Stimulated activated CD4-positive, alpha-beta T cell treated with anti-CD3 and anti-CD28 coated beads, Interleukin-15, amount 100 ng/mL, for 24 hours (primary cell): ENCODE measurements around the gene KLHL30.

ENCODE experiments used
- DNase-seq: peaks from one replicate; pipeline ENCODE4 v3.0.0-alpha.2; 2020

Gene KLHL30

GRCh38 chr2:238138331-238139195 lies at the start of gene KLHL30:
KLHL30 (plus strand) TSS chr2:238138668; CDS start chr2:238140755, 2,087 bp downstream.
- no peak for DNase-seq

GRCh38 chr2:238090887-238091286 lies 47.6 kb upstream of the KLHL30 start:
- no peak for DNase-seq

GRCh38 chr2:238091436-238092060 lies 46.9 kb upstream of the KLHL30 start:
- no peak for DNase-seq

GRCh38 chr2:238092486-238093035 lies 45.9 kb upstream of the KLHL30 start:
- DNase-seq: no peak

GRCh38 chr2:238093181-238094140 lies 45.0 kb upstream of the KLHL30 start:
- no peak for DNase-seq

GRCh38 chr2:238094438-238095022 lies 43.9 kb upstream of the KLHL30 start:
- no peak for DNase-seq

- DNase-seq: no peak
Measured at GRCh38 chr2:238095143-238095542, 43.3 kb upstream of the KLHL30 start.

GRCh38 chr2:238096311-238097011 lies 42.0 kb upstream of the KLHL30 start:
- DNase-seq: no peak

- DNase-seq: no peak
Measured at GRCh38 chr2:238097201-238097987, 41.1 kb upstream of the KLHL30 start.

GRCh38 chr2:238097988-238098871 lies 40.2 kb upstream of the KLHL30 start:
- no peak for DNase-seq

GRCh38 chr2:238098901-238099713 lies 39.4 kb upstream of the KLHL30 start:
- no peak for DNase-seq

- DNase-seq: no peak
Measured at GRCh38 chr2:238099714-238100048, 38.8 kb upstream of the KLHL30 start.

- no peak for DNase-seq
Measured at GRCh38 chr2:238100049-238100820, 38.2 kb upstream of the KLHL30 start, which contains the start of gene ESPNL. ESPNL (plus strand) TSS chr2:238100340; CDS start chr2:238100420, 80 bp downstream.

GRCh38 chr2:238100821-238101771 lies 37.4 kb upstream of the KLHL30 start:
- DNase-seq: no peak

- no peak for DNase-seq
Measured at GRCh38 chr2:238101891-238102841, 36.3 kb upstream of the KLHL30 start.

GRCh38 chr2:238102865-238103264 lies 35.6 kb upstream of the KLHL30 start:
- no peak for DNase-seq
